Left lung (tissue), 10 donors: ENCODE measurements around the gene KDM5B. TPM values are rescaled to one million over a fixed set of nuclear protein-coding genes. Genes with fewer than 3 reads are reported as not detected.

Experiments
- ATAC-seq: fragments of 200-7000 bp; cut with Tn5 transposase; one replicate; pipeline ENCODE4 v1.9.1; 2020; ENCODE audit warnings: moderate library complexity
- DNase-seq, 4 donors: peaks; one replicate each; pipeline ENCODE4 v3.0.0-alpha.2; 2013 to 2020
- H3K27ac ChIP-seq, 2 donors: fragments of 200-600 bp; sonication (generic) in 1 of 2; one replicate each; pipeline versions ENCODE4 v1.5.0 to v1.8.0; 2020 to 2021
- H3K27me3 ChIP-seq, 2 donors: fragments of 200-600 bp; sonication (generic) in 1 of 2; one replicate each; pipeline versions ENCODE4 v1.5.0 to v1.8.0; 2020 to 2021
- H3K36me3 ChIP-seq, 2 donors: fragments of 200-600 bp; sonication (generic) in 1 of 2; one replicate each; pipeline versions ENCODE4 v1.5.0 to v1.8.0; 2020 to 2021
- H3K4me1 ChIP-seq, 2 donors: fragments of 200-600 bp; one replicate each; pipeline ENCODE4 v1.8.0; 2021
- H3K4me3 ChIP-seq, 2 donors: fragments of 200-600 bp; sonication (generic) in 1 of 2; one replicate each; pipeline versions ENCODE4 v1.5.0 to v1.8.0; 2020 to 2021; ENCODE audit warnings: mild to moderate bottlenecking in 1 of 2
- H3K9me3 ChIP-seq, 2 donors: fragments of 200-600 bp; sonication (generic) in 1 of 2; one replicate each; pipeline versions ENCODE4 v1.5.0 to v1.8.0; 2020 to 2021
- intact Hi-C, 2 donors: fragments of 100-400 bp; cut with DNase I; formaldehyde crosslinking; loops; one replicate each; pipeline versions ENCODE4 v1.11.2 to v1.14.2; 2022
- polyA plus RNA-seq, 6 donors: library from polyadenylated mRNA; unstranded; fragments of 120-200 nt; gene quantifications; one replicate each; pipeline ENCODE4 v1.2.1, GENCODE V29; 2013; ENCODE audit not compliant: insufficient read length in 6 of 6
- total RNA-seq, 2 donors: library from RNA; stranded (reverse); fragmentation: NEBNext Ultra II Directional; extraction: Animal tissue kit (Norgen Biotek cat#: 25700); gene quantifications; one replicate each; pipeline ENCODE4 v1.2.1, GENCODE V29; 2021
- TF ChIP-seq, protein P1 (sequence below), 2 donors: fragments of 200-600 bp; sonication (generic) in 1 of 2; IDR thresholded peaks; one replicate each; pipeline versions ENCODE4 v1.5.0 to v1.8.0; 2021; ENCODE audit warnings: antibody characterized with exemption in 2 of 2
- donor health status: DM: no; HTN: yes; CAD: no.
- donor health status: DM: no; HTN: no; CAD: no.

KDM5B gene
- total and polyA plus RNA-seq, 8 donors: 46.4 to 124 (median 105) TPM

DNA sequence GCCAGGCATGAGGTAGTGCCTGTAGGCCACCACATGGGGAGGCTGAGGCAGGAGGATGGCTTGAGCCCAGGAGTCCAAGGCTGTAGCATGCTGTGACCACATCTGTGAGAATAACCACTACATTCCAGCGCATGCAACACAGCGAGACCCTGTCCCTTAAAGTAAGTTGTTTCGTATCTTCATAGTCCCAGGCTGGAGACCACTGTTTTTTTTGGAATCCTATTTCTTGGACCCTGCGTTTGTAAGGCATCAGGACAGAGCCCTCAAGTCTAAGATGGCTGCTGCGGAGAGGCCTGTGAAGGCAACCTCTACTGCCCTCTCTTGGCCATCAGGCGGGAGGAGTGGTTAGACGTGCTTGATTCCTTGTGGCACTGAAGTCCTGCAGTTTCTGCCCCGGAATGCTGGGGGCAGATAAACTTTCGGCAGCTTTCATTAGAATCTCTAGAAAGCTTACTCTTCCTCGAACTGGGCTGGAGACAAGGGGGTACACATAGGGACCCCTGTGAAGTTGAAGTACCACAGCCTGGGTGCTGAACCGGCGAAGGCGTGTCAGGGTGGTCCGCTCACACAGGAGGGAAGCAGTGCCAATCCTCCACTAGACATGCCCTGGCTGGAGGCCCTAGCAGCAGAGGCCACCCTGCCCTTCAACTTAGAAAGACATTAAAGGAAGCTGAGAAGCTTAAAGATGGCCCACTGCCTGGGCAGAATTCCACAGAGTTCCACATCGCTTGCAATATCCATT is 44.1 kb upstream of the KDM5B start:
- intact Hi-C loops: no loop called here
- no peaks in the 10 kb centered on the region for H3K4me1 ChIP-seq
- no peaks in the 10 kb centered on the region for H3K36me3 ChIP-seq
- H3K27ac ChIP-seq: no peak overlapping the region
- ATAC-seq: peak; percentile 87
- H3K4me3 ChIP-seq: no peak overlapping the region
- no peaks in the 10 kb centered on the region for H3K27me3 ChIP-seq
- peak in 1 of 4 donors; percentile 33 for DNase-seq
- H3K9me3 ChIP-seq: no peaks in the 10 kb centered on the region
- TF ChIP-seq, protein P1, sequence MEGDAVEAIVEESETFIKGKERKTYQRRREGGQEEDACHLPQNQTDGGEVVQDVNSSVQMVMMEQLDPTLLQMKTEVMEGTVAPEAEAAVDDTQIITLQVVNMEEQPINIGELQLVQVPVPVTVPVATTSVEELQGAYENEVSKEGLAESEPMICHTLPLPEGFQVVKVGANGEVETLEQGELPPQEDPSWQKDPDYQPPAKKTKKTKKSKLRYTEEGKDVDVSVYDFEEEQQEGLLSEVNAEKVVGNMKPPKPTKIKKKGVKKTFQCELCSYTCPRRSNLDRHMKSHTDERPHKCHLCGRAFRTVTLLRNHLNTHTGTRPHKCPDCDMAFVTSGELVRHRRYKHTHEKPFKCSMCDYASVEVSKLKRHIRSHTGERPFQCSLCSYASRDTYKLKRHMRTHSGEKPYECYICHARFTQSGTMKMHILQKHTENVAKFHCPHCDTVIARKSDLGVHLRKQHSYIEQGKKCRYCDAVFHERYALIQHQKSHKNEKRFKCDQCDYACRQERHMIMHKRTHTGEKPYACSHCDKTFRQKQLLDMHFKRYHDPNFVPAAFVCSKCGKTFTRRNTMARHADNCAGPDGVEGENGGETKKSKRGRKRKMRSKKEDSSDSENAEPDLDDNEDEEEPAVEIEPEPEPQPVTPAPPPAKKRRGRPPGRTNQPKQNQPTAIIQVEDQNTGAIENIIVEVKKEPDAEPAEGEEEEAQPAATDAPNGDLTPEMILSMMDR (IDR thresholded peaks at IDR 0.05): peak; percentile 26 to 32

DNA sequence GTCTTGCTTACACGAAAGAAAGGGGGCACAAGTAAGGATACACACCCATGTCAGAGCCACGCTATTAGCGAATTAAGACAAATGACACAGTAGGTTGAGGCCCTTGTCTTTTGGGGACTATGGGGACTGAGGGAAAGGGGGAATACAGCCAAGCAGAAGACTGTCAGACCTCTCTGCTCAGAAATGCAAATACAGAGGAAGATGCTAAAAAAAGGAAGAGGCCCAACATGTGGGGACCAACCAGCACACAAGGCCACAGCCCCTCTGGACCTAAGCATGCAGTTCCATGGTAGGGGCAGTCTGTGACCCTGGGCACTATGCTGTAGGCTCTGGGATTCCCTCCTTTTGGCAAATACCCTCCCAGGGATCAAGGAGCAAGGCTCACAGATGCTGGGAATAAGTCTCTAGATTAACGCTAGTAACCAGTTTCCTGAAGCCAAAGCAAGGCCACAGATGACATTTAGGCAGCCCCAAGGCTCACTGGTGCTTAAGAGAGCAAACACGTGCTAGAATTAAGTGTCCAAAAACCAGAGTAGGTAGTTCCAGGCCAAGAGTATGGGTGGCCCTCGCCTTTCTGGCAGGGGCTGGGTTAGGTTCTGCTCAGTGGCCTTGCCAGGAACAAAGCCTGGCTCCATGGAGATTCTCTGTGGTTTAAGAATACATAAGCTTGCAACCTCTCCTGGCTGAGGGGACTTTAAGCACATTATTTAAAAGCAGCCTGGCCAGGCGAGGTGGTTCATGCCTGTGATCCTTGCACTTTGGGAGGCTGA is 42.6 kb upstream of the KDM5B start:
- intact Hi-C loops: no loop called here
- Histone ChIP-seq H3K9me3 (no peaks in the 10 kb centered on the region), H3K27ac (no peak overlapping the region), H3K4me3 (no peak overlapping the region), H3K4me1 (no peaks in the 10 kb centered on the region), H3K27me3 (no peaks in the 10 kb centered on the region), H3K36me3 (no peaks in the 10 kb centered on the region)
- ATAC-seq (peak; percentile 16), DNase-seq (no peak)
- TF ChIP-seq, protein P1 (IDR thresholded peaks at IDR 0.05): no peak

DNA sequence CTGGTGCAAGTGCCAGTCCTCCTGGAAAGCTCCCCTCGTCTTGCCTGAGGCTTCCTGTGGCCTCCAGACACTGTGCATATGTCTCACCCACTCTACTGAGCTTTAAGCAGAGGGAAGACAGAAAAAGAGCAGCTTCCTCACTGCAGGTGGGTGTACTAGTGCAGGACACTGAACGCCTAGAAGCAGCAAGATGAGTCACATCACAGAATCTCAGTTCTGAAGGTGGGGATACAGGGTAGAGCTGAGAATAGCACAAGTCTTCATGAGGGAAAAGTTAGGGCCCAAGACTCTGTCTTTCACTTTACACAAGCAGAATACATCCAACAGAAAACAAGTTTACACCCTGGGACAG is 39.9 kb upstream of the KDM5B start:
- intact Hi-C loops: no loop called here
- ATAC-seq: no peak
- H3K36me3 ChIP-seq: no peaks in the 10 kb centered on the region
- no peak overlapping the region for H3K4me3 ChIP-seq
- H3K27me3 ChIP-seq: no peaks in the 10 kb centered on the region
- no peak overlapping the region for H3K27ac ChIP-seq
- no peak for DNase-seq
- TF ChIP-seq, protein P1 (IDR thresholded peaks at IDR 0.05): no peak
- no peaks in the 10 kb centered on the region for H3K4me1 ChIP-seq
- H3K9me3 ChIP-seq: no peaks in the 10 kb centered on the region

DNA sequence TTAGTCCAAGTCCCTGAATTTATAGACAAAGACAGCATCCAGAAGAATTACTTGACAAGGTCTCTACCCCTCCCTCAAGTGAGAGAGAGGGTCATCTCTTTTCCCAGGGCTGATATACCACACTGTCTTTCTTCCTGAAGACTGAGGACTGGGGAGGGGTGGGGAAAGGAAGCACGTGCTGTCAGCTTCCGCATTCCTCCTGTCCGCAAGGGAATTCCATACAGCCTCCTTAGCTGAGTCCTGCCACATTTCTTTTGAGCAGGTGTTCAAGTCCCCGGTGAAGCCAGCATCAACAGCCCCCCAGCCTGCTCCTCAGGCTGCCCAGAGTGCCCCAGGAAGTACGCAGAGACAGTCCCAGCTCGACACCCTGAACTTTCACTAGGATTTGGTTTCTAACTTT is 36.7 kb upstream of the KDM5B start:
- intact Hi-C loops: no loop called here
- Histone ChIP-seq H3K27ac (no peak overlapping the region), H3K36me3 (no peaks in the 10 kb centered on the region), H3K4me1 (no peaks in the 10 kb centered on the region), H3K27me3 (no peaks in the 10 kb centered on the region), H3K4me3 (no peak overlapping the region), H3K9me3 (no peaks in the 10 kb centered on the region)
- TF ChIP-seq, protein P1 (IDR thresholded peaks at IDR 0.05): no peak
- DNase-seq (no peak), ATAC-seq (no peak)

DNA sequence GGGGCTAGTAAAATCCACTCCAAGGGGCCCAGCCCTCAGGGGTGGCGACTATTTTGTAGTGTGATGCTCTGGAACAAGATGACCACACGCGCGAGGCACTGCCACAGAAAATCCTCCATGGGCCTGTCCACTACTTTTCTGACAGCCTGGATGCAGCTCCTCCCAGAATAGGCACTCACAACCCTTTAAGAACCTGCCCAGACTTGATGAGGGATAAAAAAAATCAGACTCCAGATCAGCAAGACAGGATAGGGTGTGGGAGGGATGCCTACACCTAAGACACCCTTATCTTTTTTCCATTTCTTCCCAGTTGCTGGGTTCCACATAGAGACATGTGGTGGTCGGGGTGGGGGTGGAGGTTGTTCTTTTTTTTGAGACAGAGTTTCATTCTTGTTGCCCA is 36.0 kb upstream of the KDM5B start:
- H3K27me3 ChIP-seq: no peaks in the 10 kb centered on the region
- TF ChIP-seq, protein P1 (IDR thresholded peaks at IDR 0.05): no peak
- intact Hi-C loops: no loop called here
- no peak for DNase-seq
- H3K9me3 ChIP-seq: no peaks in the 10 kb centered on the region
- H3K4me1 ChIP-seq: no peaks in the 10 kb centered on the region
- no peaks in the 10 kb centered on the region for H3K36me3 ChIP-seq
- no peak for ATAC-seq
- H3K4me3 ChIP-seq: no peak overlapping the region
- no peak overlapping the region for H3K27ac ChIP-seq
